Chondrocyte (in vitro differentiated cells): Measurements from ENCODE around the gene MBNL1. TPM values are rescaled to one million over a fixed set of nuclear protein-coding genes. Genes with fewer than 3 reads are reported as not detected.
A peak's percentile ranks its signal among the peaks of the same experiment; 100 is the strongest.

Experiments
- DNase-seq: peaks from one replicate; pipeline ENCODE4 v3.0.0; 2021; ENCODE audit warnings: mixed read lengths, low spot score
- H3K27ac Mint-ChIP-seq: one replicate; pipeline ENCODE4 v1.8.0; 2021; ENCODE audit warnings: mild to moderate bottlenecking, moderate library complexity, mixed read lengths; ENCODE audit not compliant: unreplicated experiment
- H3K27me3 Mint-ChIP-seq: 2 replicates; pipeline ENCODE4 v1.8.0; 2021; ENCODE audit warnings: low read depth, mixed read lengths
- H3K36me3 Mint-ChIP-seq: 2 replicates; pipeline ENCODE4 v1.8.0; 2021; ENCODE audit warnings: low read depth, mixed read lengths
- H3K4me1 Mint-ChIP-seq: 2 replicates; pipeline ENCODE4 v1.8.0; 2021; ENCODE audit warnings: low read depth, mild to moderate bottlenecking, mixed read lengths
- H3K4me3 Mint-ChIP-seq: one replicate; pipeline ENCODE4 v1.8.0; 2021; ENCODE audit warnings: mild to moderate bottlenecking, moderate library complexity, mixed read lengths; ENCODE audit not compliant: unreplicated experiment
- H3K9me3 Mint-ChIP-seq: 2 replicates; pipeline ENCODE4 v1.8.0; 2021; ENCODE audit warnings: low read depth, mixed read lengths
- CTCF ChIP-seq: fragments of 200-600 bp; sonication (generic); IDR thresholded peaks from 2 replicates; pipeline ENCODE4 v1.5.0; 2021; ENCODE audit warnings: antibody characterized with exemption, mild to moderate bottlenecking, moderate library complexity
- total RNA-seq: library from RNA; stranded (reverse); gene quantifications from 3 replicates; pipeline ENCODE4 v1.2.1, GENCODE V29; 2021

MBNL1 gene
- total RNA-seq, 1 donor from 2014 or later = 166 TPM

- no peak for TF ChIP-seq CTCF
- Mint-ChIP-seq H3K9me3 (no peaks in the 10 kb centered on the region), H3K27ac (no peak overlapping the region), H3K36me3 (no peaks in the 10 kb centered on the region), H3K4me1 (peaks cover 63% of the 10 kb centered on the region), H3K4me3 (no peak overlapping the region), H3K27me3 (no peaks in the 10 kb centered on the region)
- DNase-seq = no peak
Measured at GRCh38 chr3:152280539-152280938, 11.8 kb downstream of the MBNL1 start.

- Mint-ChIP-seq H3K36me3 (no peaks in the 10 kb centered on the region), H3K4me1 (peaks cover 66% of the 10 kb centered on the region), H3K4me3 (no peak overlapping the region), H3K27me3 (no peaks in the 10 kb centered on the region), H3K9me3 (no peaks in the 10 kb centered on the region), H3K27ac (peak overlapping the region; percentile 3)
- no peak for TF ChIP-seq CTCF
- DNase-seq = no peak
Measured at GRCh38 chr3:152281133-152281713, 12.5 kb downstream of the MBNL1 start.

- Mint-ChIP-seq H3K4me3 (no peak overlapping the region), H3K9me3 (no peaks in the 10 kb centered on the region), H3K27ac (peak overlapping the region; percentile 57)
Measured at GRCh38 chr3:152282813-152283212, 14.1 kb downstream of the MBNL1 start.

GRCh38 chr3:152283492-152284381, 15.0 kb downstream of the MBNL1 start:
- Mint-ChIP-seq H3K9me3 (no peaks in the 10 kb centered on the region), H3K36me3 (no peaks in the 10 kb centered on the region), H3K4me1 (peaks cover 61% of the 10 kb centered on the region), H3K4me3 (no peak overlapping the region), H3K27ac (peak overlapping the region; percentile 37), H3K27me3 (no peaks in the 10 kb centered on the region)
- no peak for TF ChIP-seq CTCF
- no peak for DNase-seq

More at GRCh38 chr3:152282813-152283212, 14.1 kb downstream of the MBNL1 start:
- Mint-ChIP-seq H3K36me3 (no peaks in the 10 kb centered on the region), H3K27me3 (no peaks in the 10 kb centered on the region), H3K4me1 (peaks cover 57% of the 10 kb centered on the region)
- TF ChIP-seq CTCF = no peak
- no peak for DNase-seq

GRCh38 chr3:152284906-152285305, 16.2 kb downstream of the MBNL1 start:
- no peak for TF ChIP-seq CTCF
- no peaks in the 10 kb centered on the region for H3K9me3 Mint-ChIP-seq
- no peak for DNase-seq
- H3K4me3 Mint-ChIP-seq = no peak overlapping the region
- peak overlapping the region; percentile 2 for H3K27ac Mint-ChIP-seq
- H3K4me1 Mint-ChIP-seq = peaks cover 63% of the 10 kb centered on the region
- no peaks in the 10 kb centered on the region for H3K27me3 Mint-ChIP-seq
- H3K36me3 Mint-ChIP-seq = no peaks in the 10 kb centered on the region
